Natural killer cell (primary cell): ENCODE measurements around the gene NRXN2. TPM values are rescaled to one million over a fixed set of nuclear protein-coding genes. Genes with fewer than 3 reads are reported as not detected.

ENCODE experiments used
- ATAC-seq, 3 donors: fragments of 150-1000 bp in 2 of 3; fragments of 200-7000 bp in 1 of 3; cut with Tn5 transposase; 1 replicate in 1 of 3; 2 replicates in 2 of 3; pipeline ENCODE4 v1.10.0; 2021; ENCODE audit warnings: mild to moderate bottlenecking in 2 of 3, moderate library complexity in 2 of 3
- DNase-seq, 2 donors: peaks; one replicate each; pipeline versions ENCODE4 v3.0.0 to v3.0.0-alpha.2; 2013 to 2021; ENCODE audit warnings: mixed read lengths in 1 of 2
- H3K27ac ChIP-seq: one replicate; pipeline ENCODE4 v1.5.1; 2013; ENCODE audit warnings: mild to moderate bottlenecking, low read length
- H3K27me3 ChIP-seq: one replicate; pipeline ENCODE4 v1.6.1; 2013; ENCODE audit warnings: low read length; ENCODE audit not compliant: control insufficient read depth, insufficient read depth
- H3K36me3 ChIP-seq: one replicate; pipeline ENCODE4 v1.6.1; 2013; ENCODE audit warnings: low read length; ENCODE audit not compliant: control insufficient read depth, insufficient read depth
- H3K4me1 ChIP-seq: one replicate; pipeline ENCODE4 v1.6.1; 2013; ENCODE audit warnings: low read length; ENCODE audit not compliant: control insufficient read depth, insufficient read depth
- H3K4me3 ChIP-seq: one replicate; pipeline ENCODE4 v1.5.1; 2013; ENCODE audit warnings: low read length
- H3K9me3 ChIP-seq: one replicate; pipeline ENCODE4 v1.6.1; 2013; ENCODE audit warnings: low read length; ENCODE audit not compliant: control insufficient read depth, insufficient read depth
- H3K27ac Mint-ChIP-seq, 2 donors: one replicate each; pipeline ENCODE4 v1.8.0; 2022; ENCODE audit warnings: mild to moderate bottlenecking in 2 of 2, mixed read lengths in 2 of 2, moderate library complexity in 1 of 2
- H3K27me3 Mint-ChIP-seq, 2 donors: one replicate each; pipeline ENCODE4 v1.8.0; 2022; ENCODE audit warnings: low read depth in 2 of 2, mixed read lengths in 2 of 2
- H3K36me3 Mint-ChIP-seq: one replicate; pipeline ENCODE4 v1.8.0; 2022; ENCODE audit warnings: mixed read lengths
- H3K4me1 Mint-ChIP-seq, 2 donors: one replicate each; pipeline ENCODE4 v1.8.0; 2022; ENCODE audit warnings: mixed read lengths in 2 of 2
- H3K4me3 Mint-ChIP-seq: one replicate; pipeline ENCODE4 v1.8.0; 2022; ENCODE audit warnings: mild to moderate bottlenecking, moderate library complexity, mixed read lengths
- H3K9me3 Mint-ChIP-seq, 2 donors: one replicate each; pipeline ENCODE4 v1.8.0; 2022; ENCODE audit warnings: mixed read lengths in 2 of 2
- CTCF ChIP-seq: fragments of 200-600 bp; IDR thresholded peaks from one replicate; pipeline ENCODE4 v1.8.0; 2022; ENCODE audit warnings: antibody characterized with exemption
- WGBS: methylation state at CpG from one replicate; pipeline ENCODE4 v1.1.7; 2013; ENCODE audit warnings: missing lambda C conversion rate; ENCODE audit not compliant: insufficient coverage; 5-methylcytosine and 5-hydroxymethylcytosine counted together
- intact Hi-C: fragments of 100-400 bp; cut with micrococcal nuclease; formaldehyde crosslinking; loops from one replicate; pipeline ENCODE4 v1.14.2; 2022
- total RNA-seq, 4 donors: library from RNA; stranded (reverse); fragments of 120-200 nt in 1 of 4; gene quantifications; one replicate each; pipeline versions ENCODE4 v1.2.3 to v1.2.4, GENCODE V29; 2013 to 2022

NRXN2 gene
- total RNA-seq, 3 donors from 2014 or later (not counting 1 experiment from before 2014, with no cell fraction given), result 2.9 to 9.6 (median 7.7) TPM

- H3K4me1 ChIP-seq, result peaks cover 12% of the 10 kb centered on the region
- H3K9me3 Mint-ChIP-seq, result no peaks in the 10 kb centered on the region
- H3K27ac Mint-ChIP-seq, result no peak overlapping the region
- no peak overlapping the region for H3K27ac ChIP-seq
- H3K36me3 Mint-ChIP-seq, result no peaks in the 10 kb centered on the region
- no peaks in the 10 kb centered on the region for H3K9me3 ChIP-seq
- H3K27me3 Mint-ChIP-seq, result peaks cover 13 to 23% of the 10 kb centered on the region in 2 donors
- H3K4me3 ChIP-seq, result no peak overlapping the region
- H3K36me3 ChIP-seq, result no peaks in the 10 kb centered on the region
- no peaks in the 10 kb centered on the region for H3K27me3 ChIP-seq
- 19% methylated on average over 4 of the region's 6 CpGs for WGBS
- H3K4me1 Mint-ChIP-seq, result peaks cover 11 to 19% of the 10 kb centered on the region in 2 donors
- ATAC-seq, result no peak
- no peak for TF ChIP-seq CTCF
- DNase-seq, result no peak
- intact Hi-C loops, result no loop called here
- H3K4me3 Mint-ChIP-seq, result no peak overlapping the region
Measured at GRCh38 chr11:64687204-64687603, 35.8 kb downstream of the NRXN2 start.

DNA sequence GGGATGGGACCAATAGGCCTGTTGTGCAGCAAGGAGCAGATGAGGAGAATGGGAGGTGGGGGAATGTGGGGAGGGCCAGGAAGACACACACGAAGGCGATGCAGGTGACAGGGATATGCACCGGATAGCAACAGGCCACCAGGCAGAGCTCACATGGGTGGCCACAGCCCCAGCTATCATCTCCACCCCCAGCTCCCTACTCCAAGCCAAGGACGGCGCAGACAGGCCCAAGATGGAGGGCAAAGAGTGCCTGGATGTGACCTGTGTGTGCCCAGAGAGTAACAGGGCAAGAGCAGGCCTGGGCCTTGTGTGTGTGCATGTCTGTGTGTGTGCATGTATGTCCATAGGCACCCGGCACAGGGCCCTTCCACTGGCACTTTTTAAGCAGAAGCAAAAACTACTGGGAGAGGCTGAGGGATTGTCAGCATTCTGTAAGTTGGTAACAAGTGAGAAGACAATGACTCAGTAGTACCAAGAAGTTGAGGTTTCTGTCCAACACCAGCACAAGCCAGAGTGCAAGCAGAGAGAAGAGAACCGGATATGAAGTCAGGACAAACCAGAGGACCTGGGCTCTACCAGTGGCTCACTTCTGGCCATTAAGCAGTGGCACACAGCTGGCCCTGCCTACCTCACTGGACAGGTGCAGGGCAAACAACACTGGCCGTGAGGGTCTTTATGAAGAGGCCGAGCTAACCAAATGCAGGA is 36.4 kb downstream of the NRXN2 start:
- Histone ChIP-seq H3K4me3 (no peak overlapping the region), H3K4me1 (peaks cover 12% of the 10 kb centered on the region), H3K27ac (no peak overlapping the region), H3K36me3 (no peaks in the 10 kb centered on the region), H3K9me3 (no peaks in the 10 kb centered on the region), H3K27me3 (no peaks in the 10 kb centered on the region)
- Mint-ChIP-seq H3K9me3 (no peaks in the 10 kb centered on the region), H3K36me3 (no peaks in the 10 kb centered on the region), H3K27me3 (peaks cover 11 to 17% of the 10 kb centered on the region in 2 donors), H3K4me3 (no peak overlapping the region), H3K4me1 (peaks cover 11 to 18% of the 10 kb centered on the region in 2 donors), H3K27ac (no peak overlapping the region)
- intact Hi-C loops, result no loop called here
- no peak for DNase-seq
- WGBS, result 81% methylated on average over 8 of the region's 9 CpGs
- TF ChIP-seq CTCF, result no peak
- ATAC-seq, result no peak

DNA sequence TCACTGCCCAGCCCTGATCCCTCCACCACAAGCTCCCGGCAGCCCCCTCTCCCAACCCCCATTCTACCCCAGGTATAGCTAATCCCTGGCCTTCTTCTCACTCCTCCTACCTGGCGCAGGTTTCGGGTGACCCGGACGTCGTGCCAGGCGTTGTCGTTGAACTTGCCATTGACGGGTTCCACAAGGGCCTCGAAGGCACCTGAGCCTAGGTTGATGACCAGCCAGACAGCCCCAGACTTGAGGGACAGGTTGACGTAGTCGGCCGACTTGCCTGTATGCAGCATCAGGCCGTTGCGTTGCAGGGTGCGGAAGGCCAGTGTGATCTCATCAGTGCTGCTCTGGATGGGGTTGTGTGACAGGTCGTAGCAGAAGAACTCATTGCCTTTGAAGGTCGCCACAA is 37.5 kb downstream of the NRXN2 start:
- peaks cover 11 to 18% of the 10 kb centered on the region in 2 donors for H3K4me1 Mint-ChIP-seq
- TF ChIP-seq CTCF, result no peak
- H3K27ac Mint-ChIP-seq, result no peak overlapping the region
- H3K27ac ChIP-seq, result no peak overlapping the region
- DNase-seq (no peak), ATAC-seq (no peak)
- no peaks in the 10 kb centered on the region for H3K9me3 ChIP-seq
- peaks cover 7 to 9% of the 10 kb centered on the region in 2 donors for H3K27me3 Mint-ChIP-seq
- no peaks in the 10 kb centered on the region for H3K27me3 ChIP-seq
- 93% methylated on average over 18 of the region's 18 CpGs for WGBS
- no peaks in the 10 kb centered on the region for H3K36me3 Mint-ChIP-seq
- no peaks in the 10 kb centered on the region for H3K9me3 Mint-ChIP-seq
- H3K4me3 ChIP-seq, result no peak overlapping the region
- peaks cover 12% of the 10 kb centered on the region for H3K4me1 ChIP-seq
- no peak overlapping the region for H3K4me3 Mint-ChIP-seq
- no peaks in the 10 kb centered on the region for H3K36me3 ChIP-seq
- intact Hi-C loops, result no loop called here

DNA sequence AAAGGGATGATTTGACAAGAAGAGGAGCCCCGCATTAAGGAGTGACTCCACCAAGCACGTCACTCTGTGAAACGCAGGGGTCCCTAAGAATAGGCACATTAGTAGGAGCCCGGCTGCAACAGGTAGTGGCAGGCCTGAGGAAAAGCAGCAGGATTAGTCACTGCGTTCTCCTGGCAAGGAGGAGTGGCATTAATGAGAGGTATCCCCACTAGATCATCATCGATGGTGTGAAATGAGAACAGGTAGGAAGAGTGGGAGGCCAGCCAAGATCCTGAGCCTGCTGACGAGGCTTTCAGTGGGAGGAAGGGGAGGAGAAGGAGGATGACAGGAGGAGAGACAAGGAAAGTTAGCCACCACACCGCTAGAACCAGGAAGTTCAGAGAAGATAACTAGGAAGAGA is 38.6 kb downstream of the NRXN2 start:
- ATAC-seq (no peak), DNase-seq (no peak)
- H3K4me3 Mint-ChIP-seq, result no peak overlapping the region
- Histone ChIP-seq H3K27ac (no peak overlapping the region), H3K4me3 (no peak overlapping the region), H3K4me1 (peaks cover 12% of the 10 kb centered on the region), H3K36me3 (no peaks in the 10 kb centered on the region), H3K9me3 (no peaks in the 10 kb centered on the region), H3K27me3 (no peaks in the 10 kb centered on the region)
- peaks cover 11 to 18% of the 10 kb centered on the region in 2 donors for H3K4me1 Mint-ChIP-seq
- H3K27me3 Mint-ChIP-seq, result peaks cover 7 to 9% of the 10 kb centered on the region in 2 donors
- H3K27ac Mint-ChIP-seq, result no peak overlapping the region
- WGBS, result 86% methylated on average over 8 of the region's 8 CpGs
- no peak for TF ChIP-seq CTCF
- no peaks in the 10 kb centered on the region for H3K9me3 Mint-ChIP-seq
- no peaks in the 10 kb centered on the region for H3K36me3 Mint-ChIP-seq
- intact Hi-C loops, result no loop called here
